ENCODE results near the gene ZBTB11. TPM values are rescaled to one million over a fixed set of nuclear protein-coding genes. Genes with fewer than 3 reads are reported as not detected.

ZBTB11 gene
- total RNA-seq (2014; rRNA removed; shearing (Covaris generic)) (21.3 and 22.4 TPM in 2 replicates), polyA plus RNA-seq (2016; fragmentation: Nextera tagmentation; extraction: Ambion mirVana) (6.5 and 7.7 TPM in 2 replicates)
- long read RNA-seq, partial matches to known transcripts = 6 of 6 reads
- long read RNA-seq, other reads (novel, unspliced or antisense) = 0 of 6 reads

DNA sequence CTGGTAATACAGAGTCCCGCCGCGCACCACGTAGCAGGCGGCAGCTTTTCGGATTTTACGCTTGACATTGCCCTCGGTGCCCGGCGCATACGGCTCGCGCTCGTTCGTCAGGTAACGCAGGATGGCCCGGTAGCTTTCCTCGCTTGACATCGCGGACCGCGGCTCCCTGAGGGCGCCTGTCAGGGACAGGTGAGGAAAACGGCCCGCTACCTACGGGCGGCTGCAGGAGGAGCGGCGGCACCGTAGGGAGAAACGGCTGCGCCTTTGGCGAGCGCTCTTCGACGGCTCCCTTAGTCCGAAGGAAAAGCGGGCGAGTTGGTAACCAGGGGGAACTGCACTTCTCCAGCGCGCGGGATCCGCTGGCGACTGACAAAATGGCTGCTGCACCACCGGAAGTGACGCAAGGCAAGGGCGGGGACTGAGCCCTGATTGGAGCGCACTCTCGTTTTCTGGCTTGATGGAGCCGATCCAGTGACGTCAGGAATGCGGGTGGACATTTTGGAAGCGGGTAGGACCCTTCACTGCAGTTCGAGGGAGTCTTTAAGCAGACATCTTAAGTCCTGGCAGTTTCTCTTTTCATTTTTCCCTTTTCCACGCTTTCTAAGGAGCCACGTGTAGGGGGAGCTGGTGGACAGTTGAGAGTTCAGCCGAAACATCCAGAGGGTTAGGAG, at the start of gene ZBTB11:
Gene ZBTB11 (minus strand): TSS at position 368 of the 671 bp plus-strand sequence. CDS start 218 bp downstream, at position 150.
- H3K27ac Mint-ChIP-seq = peak within 1 kb of the TSS; percentile 97
- peaks cover 13% of the 10 kb centered on the region for H3K4me1 Mint-ChIP-seq
- H3K4me1 ChIP-seq (ENCODE audit: insufficient read depth) = no peaks in the 10 kb centered on the region; the same call in 1 of the 2 replicates
- H3K36me3 ChIP-seq (ENCODE audit: insufficient read depth) = peaks cover 18% of the 10 kb centered on the region
- H2AFZ ChIP-seq = peak within 1 kb of the TSS; percentile 67
- peak; percentile 100 for DNase-seq (ENCODE audit: low spot score)
- TF ChIP-seq ETS1 (IDR thresholded peaks at IDR 0.05) = peak; percentile 63; the same call in 1 of the 2 replicates
- no peak for TF ChIP-seq ZNF114 (CRISPR knock-in tag; IDR thresholded peaks at IDR 0.05)
- TF ChIP-seq POLR2AphosphoS5 (IDR thresholded peaks at IDR 0.05; ENCODE audit: low read depth) = peak; percentile 78
- TF ChIP-seq CREB1 (CRISPR knock-in tag; IDR thresholded peaks at IDR 0.05; ENCODE audit: low read depth) = peak; percentile 98
- no peak for TF ChIP-seq ZNF462 (CRISPR knock-in tag; IDR thresholded peaks at IDR 0.05)
- TF ChIP-seq JUNB (IDR thresholded peaks at IDR 0.05; ENCODE audit: unreplicated experiment) = no peak
- no peak for TF ChIP-seq STAT1 (IDR thresholded peaks at IDR 0.05; ENCODE audit: unreplicated experiment)
- peak; percentile 53 to 68 for TF ChIP-seq CTCF (conservative IDR thresholded peaks at IDR 0.05; ENCODE audit: low read depth in 2 of 2)
- no peak for TF ChIP-seq EZH2phosphoT487 (IDR thresholded peaks at IDR 0.05; ENCODE audit: unreplicated experiment)
- no peak for TF ChIP-seq REST (IDR thresholded peaks at IDR 0.05; ENCODE audit: unreplicated experiment)
- TF ChIP-seq NANOG (IDR thresholded peaks at IDR 0.05; ENCODE audit: borderline replicate concordance) = no peak
- no peak for TF ChIP-seq EZH2 (IDR thresholded peaks at IDR 0.05; ENCODE audit: low read depth, unreplicated experiment)
- no peak for TF ChIP-seq ZNF331 (CRISPR knock-in tag; IDR thresholded peaks at IDR 0.05; ENCODE audit: low read depth)
- H3K27me3 ChIP-seq (ENCODE audit: insufficient read depth) = no peaks in the 10 kb centered on the region
- H3K79me2 ChIP-seq (replicated peaks; ENCODE audit: insufficient read depth) = peaks cover 41% of the 10 kb centered on the region
- peaks cover 9% of the 10 kb centered on the region for H3K27me3 Mint-ChIP-seq (ENCODE audit: insufficient read depth, low read depth, poor library complexity)
- H4K20me1 ChIP-seq (replicated peaks; ENCODE audit: insufficient read depth) = peaks cover 16% of the 10 kb centered on the region
- no peaks in the 10 kb centered on the region for H3K9me2 ChIP-seq (ENCODE audit: insufficient read depth)
- H3K4me3 Mint-ChIP-seq = peak within 1 kb of the TSS; percentile 93
- peak within 1 kb of the TSS; percentile 74 for H3K4me2 ChIP-seq
- peaks cover 30% of the 10 kb centered on the region for H3F3A ChIP-seq (replicated peaks; ENCODE audit: low read depth)
- H3K36me3 Mint-ChIP-seq (ENCODE audit: low read depth) = peaks cover 27% of the 10 kb centered on the region
- peak; percentile 74 for ATAC-seq
- H3K9me3 Mint-ChIP-seq = no peaks in the 10 kb centered on the region
- peak within 1 kb of the TSS; percentile 81 for H3K4me3 ChIP-seq
- peak within 1 kb of the TSS; percentile 85 for H3K27ac ChIP-seq (ENCODE audit: low read depth)

All from GM23338 (cell line).